Measurements from ENCODE around the gene LARGE1. TPM values are rescaled to one million over a fixed set of nuclear protein-coding genes. Genes with fewer than 3 reads are reported as not detected.

The LARGE1 gene
- total and polyA plus RNA-seq, 2 of the 13 experiments (the other 11 are each of a cell fraction or from before 2014, with no cell fraction given): 8.4 to 11.0 TPM

GRCh38 chr22:33496112-33496511 is 424.2 kb downstream of the LARGE1 start:
- H3K79me2 ChIP-seq (ENCODE audit: insufficient read depth, low read length): no peaks in the 10 kb centered on the region
- 88% methylated on average over 3 of the region's 5 CpGs for WGBS (ENCODE audit: low lambda C conversion rate)
- peaks cover 34% of the 10 kb centered on the region for H3K4me1 ChIP-seq (ENCODE audit: insufficient read depth, low read length)
- no peaks in the 10 kb centered on the region for H4K20me1 ChIP-seq (ENCODE audit: insufficient read depth, low read length)
- H3K4me2 ChIP-seq (ENCODE audit: low read depth, low read length): no peak overlapping the region
- no peak overlapping the region for H3K27ac ChIP-seq (ENCODE audit: extremely low read length, insufficient read depth, low read length)
- no TSS peak for BruUV-seq (replicated peaks)
- no peaks in the 10 kb centered on the region for H3K9me3 ChIP-seq (ENCODE audit: low read length)
- POLR2A ChIA-PET: no interaction called here
- intact Hi-C loops (cut with micrococcal nuclease; ENCODE audit: unreplicated experiment): no loop called here
- DNase-seq (ENCODE audit: low spot score) (no peak), ATAC-seq (no peak), FAIRE-seq (no peak)
- no peaks in the 10 kb centered on the region for H3K36me3 ChIP-seq (replicated peaks in 1 of 2; ENCODE audit: control insufficient read depth in 1 of 2, insufficient read depth in 2 of 2, low read length in 2 of 2)
- H3K9ac ChIP-seq (ENCODE audit: insufficient read depth, low read depth, low read length): no peak overlapping the region
- CTCF ChIA-PET (ENCODE audit: low intra/inter-chr PET ratio, low total read pairs): no interaction called here
- H3K27me3 ChIP-seq (ENCODE audit: control insufficient read depth in 1 of 2, insufficient read depth in 2 of 2, low read length in 2 of 2): no peaks in the 10 kb centered on the region
- H2AFZ ChIP-seq (ENCODE audit: low read length): no peak overlapping the region
- H3K4me3 ChIP-seq (replicated peaks in 1 of 3; ENCODE audit: insufficient read depth in 1 of 3, low read depth in 2 of 3, low read length in 3 of 3): no peak overlapping the region
- in situ Hi-C loops (cut with HindIII; ENCODE audit: extremely low pct_ligation_motif_present, low pct_unique_long_range_greater_than_20kb): no loop called here
- TF ChIP-seq ELF1 (CRISPR knock-in tag; IDR thresholded peaks at IDR 0.05) (no peak), PRDM10 (CRISPR knock-in tag; IDR thresholded peaks at IDR 0.05; ENCODE audit: low read depth) (no peak), ZNF75D (CRISPR knock-in tag; IDR thresholded peaks at IDR 0.05; ENCODE audit: borderline replicate concordance) (no peak), ZNF20 (CRISPR knock-in tag; IDR thresholded peaks at IDR 0.05) (no peak), FUBP1 (CRISPR knock-in tag; IDR thresholded peaks at IDR 0.05; ENCODE audit: borderline replicate concordance) (no peak), ZNF281 (CRISPR knock-in tag; IDR thresholded peaks at IDR 0.05; ENCODE audit: borderline replicate concordance) (no peak), ZBTB26 (CRISPR knock-in tag; IDR thresholded peaks at IDR 0.05; ENCODE audit: borderline replicate concordance) (no peak), MAF1 (CRISPR knock-in tag; IDR thresholded peaks at IDR 0.05; ENCODE audit: borderline replicate concordance) (no peak), SIN3A (IDR thresholded peaks at IDR 0.05; ENCODE audit: borderline replicate concordance, low read depth, low read length) (no peak), KDM2A (CRISPR knock-in tag; IDR thresholded peaks at IDR 0.05; ENCODE audit: borderline replicate concordance, low read depth) (no peak), KAT2B (IDR thresholded peaks at IDR 0.05; ENCODE audit: borderline replicate concordance, low read depth, low read length) (no peak), HBP1 (CRISPR knock-in tag; IDR thresholded peaks at IDR 0.05; ENCODE audit: low read depth) (no peak)
